Keratinocyte (primary cell): ENCODE measurements around the gene COMMD2.

Source experiments
- CTCF ChIP-seq, 3 experiments: IDR thresholded peaks in 1 of 3; conservative IDR thresholded peaks in 1 of 3; optimal IDR thresholded peaks in 1 of 3; 2 replicates in 2 of 3; 3 replicates in 1 of 3; pipeline versions ENCODE3 to v1.5.1; 2011; ENCODE audit warnings: low read length in 3 of 3, mild to moderate bottlenecking in 3 of 3, moderate library complexity in 2 of 3, control low read depth in 1 of 3, inconsistent platforms in 1 of 3; ENCODE audit not compliant: insufficient read depth in 2 of 3; ENCODE audit errors: extremely low read depth in 1 of 3
- EZH2 ChIP-seq: IDR thresholded peaks from one replicate; pipeline ENCODE4 v1.6.1; 2012; ENCODE audit warnings: inconsistent platforms, mild to moderate bottlenecking, low read length, moderate library complexity

GRCh38 chr3:149702691-149703441 lies 49.4 kb downstream of the COMMD2 start:
- TF ChIP-seq EZH2 (no peak), CTCF (optimal IDR thresholded peaks at IDR 0.05 in 1 of 3, IDR thresholded peaks at IDR 0.05 in 1 of 3, conservative IDR thresholded peaks at IDR 0.05 in 1 of 3; ENCODE audit: extremely low read depth in 1 of 3, insufficient read depth in 2 of 3, low read length in 3 of 3) (no peak)
